ENCODE measurements around the gene DOCK1. TPM values are rescaled to one million over a fixed set of nuclear protein-coding genes. Genes with fewer than 3 reads are reported as not detected.

DOCK1 gene
- total and polyA plus RNA-seq, 2 donors (not counting 1 experiment from before 2014, with no cell fraction given): 20.5 to 91.0 TPM

GRCh38 chr10:127146661-127147060 lies 241.4 kb downstream of the DOCK1 start:
- Histone ChIP-seq H3K9me3 (ENCODE audit: control insufficient read depth, insufficient read depth, low read depth, low read length) (no peaks in the 10 kb centered on the region), H3K9ac (ENCODE audit: insufficient read depth, low read length) (no peak overlapping the region), H4K20me1 (ENCODE audit: control insufficient read depth, extremely low read depth, insufficient read depth, low read length) (no peaks in the 10 kb centered on the region), H3K79me2 (ENCODE audit: control insufficient read depth, insufficient read depth, low read length) (no peaks in the 10 kb centered on the region), H3K36me3 (ENCODE audit: control insufficient read depth, insufficient read depth, low read length) (no peaks in the 10 kb centered on the region), H3K4me3 (replicated peaks in 1 of 4; ENCODE audit: control extremely low read depth in 1 of 4, insufficient read depth in 1 of 4, low read depth in 3 of 4, low read length in 4 of 4) (no peak overlapping the region), H2AFZ (ENCODE audit: low read length) (no peak overlapping the region), H3K27ac (ENCODE audit: insufficient read depth, low read length) (no peak overlapping the region), H3K4me1 (ENCODE audit: control insufficient read depth, extremely low read depth, insufficient read depth, low read length) (peaks cover 22% of the 10 kb centered on the region), H3K27me3 (ENCODE audit: control insufficient read depth, insufficient read depth, low read length) (no peaks in the 10 kb centered on the region), H3K4me2 (ENCODE audit: extremely low read depth, insufficient read depth, low read length) (no peak overlapping the region)
- peak in 1 of 2 donors; percentile 53 for DNase-seq (ENCODE audit: low read depth in 2 of 2)
- TF ChIP-seq CTCF (conservative IDR thresholded peaks at IDR 0.05 in 1 of 2, IDR thresholded peaks at IDR 0.05 in 1 of 2; ENCODE audit: low read depth in 1 of 2, low read length in 2 of 2): no peak
- no peak for TF ChIP-seq EZH2 (IDR thresholded peaks at IDR 0.05; ENCODE audit: low read length, missing control alignments)

- Histone ChIP-seq H3K27me3 (ENCODE audit: control insufficient read depth, insufficient read depth, low read length) (no peaks in the 10 kb centered on the region), H3K9me3 (ENCODE audit: control insufficient read depth, insufficient read depth, low read depth, low read length) (no peaks in the 10 kb centered on the region), H4K20me1 (ENCODE audit: control insufficient read depth, extremely low read depth, insufficient read depth, low read length) (no peaks in the 10 kb centered on the region), H3K36me3 (ENCODE audit: control insufficient read depth, insufficient read depth, low read length) (no peaks in the 10 kb centered on the region), H3K79me2 (ENCODE audit: control insufficient read depth, insufficient read depth, low read length) (no peaks in the 10 kb centered on the region), H3K4me1 (ENCODE audit: control insufficient read depth, extremely low read depth, insufficient read depth, low read length) (peaks cover 29% of the 10 kb centered on the region), H3K4me2 (ENCODE audit: extremely low read depth, insufficient read depth, low read length) (peak overlapping the region; percentile 62), H3K4me3 (replicated peaks in 1 of 4; ENCODE audit: control extremely low read depth in 1 of 4, insufficient read depth in 1 of 4, low read depth in 3 of 4, low read length in 4 of 4) (peak overlapping the region in 1 of 4 experiments; percentile 22), H2AFZ (ENCODE audit: low read length) (no peak overlapping the region), H3K27ac (ENCODE audit: insufficient read depth, low read length) (peak overlapping the region; percentile 59), H3K9ac (ENCODE audit: insufficient read depth, low read length) (no peak overlapping the region)
- TF ChIP-seq EZH2 (IDR thresholded peaks at IDR 0.05; ENCODE audit: low read length, missing control alignments) (no peak), CTCF (conservative IDR thresholded peaks at IDR 0.05 in 1 of 2, IDR thresholded peaks at IDR 0.05 in 1 of 2; ENCODE audit: low read depth in 1 of 2, low read length in 2 of 2) (no peak)
- DNase-seq (ENCODE audit: low read depth in 2 of 2): peak; percentile 88 to 91
These were observed 243.1 kb downstream of the DOCK1 start for GRCh38 chr10:127148066-127148932.

GRCh38 chr10:127148933-127149220 lies 243.6 kb downstream of the DOCK1 start:
- Histone ChIP-seq H3K9ac (ENCODE audit: insufficient read depth, low read length) (no peak overlapping the region), H3K4me1 (ENCODE audit: control insufficient read depth, extremely low read depth, insufficient read depth, low read length) (peaks cover 29% of the 10 kb centered on the region)

More at GRCh38 chr10:127148933-127149220, 243.6 kb downstream of the DOCK1 start:
- H4K20me1 ChIP-seq (ENCODE audit: control insufficient read depth, extremely low read depth, insufficient read depth, low read length): no peaks in the 10 kb centered on the region
- no peaks in the 10 kb centered on the region for H3K27me3 ChIP-seq (ENCODE audit: control insufficient read depth, insufficient read depth, low read length)
- no peaks in the 10 kb centered on the region for H3K36me3 ChIP-seq (ENCODE audit: control insufficient read depth, insufficient read depth, low read length)
- H2AFZ ChIP-seq (ENCODE audit: low read length): no peak overlapping the region
- no peaks in the 10 kb centered on the region for H3K9me3 ChIP-seq (ENCODE audit: control insufficient read depth, insufficient read depth, low read depth, low read length)
- H3K4me2 ChIP-seq (ENCODE audit: extremely low read depth, insufficient read depth, low read length): peak overlapping the region; percentile 36
- peak; percentile 83 to 93 for DNase-seq (ENCODE audit: low read depth in 2 of 2)
- H3K79me2 ChIP-seq (ENCODE audit: control insufficient read depth, insufficient read depth, low read length): no peaks in the 10 kb centered on the region
- peak overlapping the region in 1 of 4 experiments; percentile 22 for H3K4me3 ChIP-seq (replicated peaks in 1 of 4; ENCODE audit: control extremely low read depth in 1 of 4, insufficient read depth in 1 of 4, low read depth in 3 of 4, low read length in 4 of 4)
- peak overlapping the region; percentile 59 for H3K27ac ChIP-seq (ENCODE audit: insufficient read depth, low read length)
- TF ChIP-seq CTCF (conservative IDR thresholded peaks at IDR 0.05 in 1 of 2, IDR thresholded peaks at IDR 0.05 in 1 of 2; ENCODE audit: low read depth in 1 of 2, low read length in 2 of 2) (no peak), EZH2 (IDR thresholded peaks at IDR 0.05; ENCODE audit: low read length, missing control alignments) (no peak)

All from fibroblast of lung (primary cell).